BJ (cell line): ENCODE results near the gene TAS2R60. TPM values are rescaled to one million over a fixed set of nuclear protein-coding genes. Genes with fewer than 3 reads are reported as not detected.

Experiments used
- CTCF ChIA-PET: fragments of 350-600 bp; formaldehyde crosslinking; extraction: SDS; loops from one replicate; lab custom pipeline; 2021; ENCODE audit warnings: antibody characterized with exemption, inconsistent platforms; lab: Yijun Ruan, JAX
- POLR2A ChIA-PET: fragments of 300-600 bp; sonication (Branson Sonifier 250); formaldehyde crosslinking; extraction: SDS; loops from one replicate; lab custom pipeline; 2021; ENCODE audit warnings: antibody characterized with exemption; lab: Charles Lee
- DNase-seq: peaks from one replicate; pipeline ENCODE4 v3.0.0-alpha.2; 2011; ENCODE audit warnings: low read depth
- H3K27me3 ChIP-seq: 2 replicates; pipeline ENCODE4 v1.6.0; 2011; ENCODE audit warnings: low read length; ENCODE audit not compliant: control insufficient read depth, insufficient read depth
- H3K36me3 ChIP-seq: 2 replicates; pipeline ENCODE4 v1.5.1; 2011; ENCODE audit warnings: low read length; ENCODE audit not compliant: control insufficient read depth, insufficient read depth
- H3K4me3 ChIP-seq: 2 replicates; pipeline ENCODE4 v1.5.1; 2011; ENCODE audit warnings: low read depth, mild to moderate bottlenecking, control low read depth, low read length
- CTCF ChIP-seq: IDR thresholded peaks from 2 replicates; pipeline ENCODE4 v1.5.1; 2011; ENCODE audit warnings: low read depth, mild to moderate bottlenecking, control low read depth, inconsistent platforms, low read length, moderate library complexity; ENCODE audit not compliant: insufficient read depth
- polyA plus RNA-seq: library from polyadenylated mRNA; depleted of rRNA; stranded (reverse); fragments of >200 nt; gene quantifications from 2 replicates; pipeline ENCODE4 v1.2.3, GENCODE V29; 2011

TAS2R60 gene
- polyA plus RNA-seq, 1 experiment: not detected

GRCh38 chr7:143444785-143445184 is 1.5 kb downstream of the TAS2R60 start:
- ChIA-PET POLR2A (no interaction called here), CTCF (interaction anchor here (0.6 kb wide), 1 partner anchor 454 kb away, joined by 3 read pairs; no protein-coding TSS in a partner anchor)
- TF ChIP-seq CTCF: no peak
- no peak for DNase-seq
- Histone ChIP-seq H3K36me3 (no peaks in the 10 kb centered on the region), H3K27me3 (no peaks in the 10 kb centered on the region; the same call in 1 of the 2 replicates), H3K4me3 (no peak overlapping the region)

GRCh38 chr7:143447466-143447865 is 4.2 kb downstream of the TAS2R60 start:
- Histone ChIP-seq H3K4me3 (no peak overlapping the region), H3K27me3 (no peaks in the 10 kb centered on the region; the same call in 1 of the 2 replicates), H3K36me3 (no peaks in the 10 kb centered on the region)
- ChIA-PET POLR2A (interaction anchor here (0.7 kb wide), 1 partner anchor 216 kb away, joined by 4 read pairs; no protein-coding TSS in a partner anchor), CTCF (no interaction called here)
- TF ChIP-seq CTCF: no peak
- DNase-seq: no peak

- POLR2A ChIA-PET: no interaction called here
- Histone ChIP-seq H3K27me3 (no peaks in the 10 kb centered on the region; the same call in 1 of the 2 replicates), H3K36me3 (no peaks in the 10 kb centered on the region), H3K4me3 (no peak overlapping the region)
- CTCF ChIA-PET: interaction anchor here (0.7 kb wide), 1 partner anchor 452 kb away, joined by 3 read pairs; no protein-coding TSS in a partner anchor
- TF ChIP-seq CTCF: no peak
- DNase-seq: no peak
Measured at GRCh38 chr7:143448429-143448828, 5.2 kb downstream of the TAS2R60 start.

- Histone ChIP-seq H3K4me3 (no peak overlapping the region), H3K27me3 (no peaks in the 10 kb centered on the region; the same call in 1 of the 2 replicates), H3K36me3 (no peaks in the 10 kb centered on the region)
- ChIA-PET CTCF (no interaction called here), POLR2A (interaction anchor here (0.6 kb wide), 1 partner anchor 10 kb away, joined by 14 read pairs; no protein-coding TSS in a partner anchor)
- TF ChIP-seq CTCF: no peak
- DNase-seq: no peak
Measured at GRCh38 chr7:143449793-143450192, 6.5 kb downstream of the TAS2R60 start.

- Histone ChIP-seq H3K4me3 (no peak overlapping the region), H3K36me3 (no peaks in the 10 kb centered on the region), H3K27me3 (no peaks in the 10 kb centered on the region)
- CTCF ChIA-PET: interaction anchor here (1.6 kb wide), 1 partner anchor 13 kb away, joined by 3 read pairs; no protein-coding TSS in a partner anchor
- POLR2A ChIA-PET: no interaction called here
- TF ChIP-seq CTCF: no peak
- no peak for DNase-seq
Measured at GRCh38 chr7:143451122-143451521, 7.9 kb downstream of the TAS2R60 start.
